GM23248 (cell line): ENCODE results near the gene CPA5.

ENCODE experiments used
- EZH2 ChIP-seq: fragments of 200-600 bp; sonication (generic); IDR thresholded peaks from 2 replicates; pipeline ENCODE4 v1.6.1; 2018; ENCODE audit warnings: antibody characterized with exemption, mild to moderate bottlenecking; ENCODE audit not compliant: insufficient read depth, poor library complexity, severe bottlenecking
- EZH2phosphoT487 ChIP-seq: fragments of 200-600 bp; sonication (generic); IDR thresholded peaks from 2 replicates; pipeline ENCODE4 v1.6.1; 2018; ENCODE audit warnings: antibody characterized with exemption, moderate library complexity, mild to moderate bottlenecking, low read depth; ENCODE audit not compliant: insufficient read depth

GRCh38 chr7:130338233-130338632, 6.4 kb upstream of the CPA5 start:
- TF ChIP-seq EZH2 = no peak
- no peak for TF ChIP-seq EZH2phosphoT487
